ENCODE measurements around the gene SLC16A2. TPM values are rescaled to one million over a fixed set of nuclear protein-coding genes. Genes with fewer than 3 reads are reported as not detected.

SLC16A2 gene
- total RNA-seq: 24.7 TPM

GRCh38 chrX:74421036-74421739 is at the start of gene SLC16A2:
Gene SLC16A2, plus strand, starts transcription at chrX:74421493. Its CDS starts 145 bp downstream, at chrX:74421638.

Small RNAs within 50 kb of the gene (small RNA-seq; reads per million reads assigned to genes)
- gene RN7SL790P (ENCODE audit: low replicate concordance): not detected

Other genes with a start within 250 kb of the SLC16A2 start
- not detected for gene ZCCHC13, start 117.3 kb upstream of the SLC16A2 start, total RNA-seq
- 91.7 TPM for gene RLIM, start 193.1 kb downstream of the SLC16A2 start, total RNA-seq

Measured in parietal lobe (tissue), 2 donors.